Stimulated activated CD8-positive, alpha-beta memory T cell treated with anti-CD3 and anti-CD28 coated beads, Interleukin-12 subunit alpha, Interleukin-12 subunit beta, amount 100 ng/mL, for 4 hours (primary cell): ENCODE measurements around the gene EZR.
"Not testable (repeated sequence)": the region's sequence is repeated elsewhere in the genome, so short reads cannot be mapped to it uniquely, and the experiment has no call there.

Source experiments
- DNase-seq: peaks from one replicate; pipeline ENCODE4 v3.0.0-alpha.2; 2020; ENCODE audit warnings: low read depth

EZR gene

DNA sequence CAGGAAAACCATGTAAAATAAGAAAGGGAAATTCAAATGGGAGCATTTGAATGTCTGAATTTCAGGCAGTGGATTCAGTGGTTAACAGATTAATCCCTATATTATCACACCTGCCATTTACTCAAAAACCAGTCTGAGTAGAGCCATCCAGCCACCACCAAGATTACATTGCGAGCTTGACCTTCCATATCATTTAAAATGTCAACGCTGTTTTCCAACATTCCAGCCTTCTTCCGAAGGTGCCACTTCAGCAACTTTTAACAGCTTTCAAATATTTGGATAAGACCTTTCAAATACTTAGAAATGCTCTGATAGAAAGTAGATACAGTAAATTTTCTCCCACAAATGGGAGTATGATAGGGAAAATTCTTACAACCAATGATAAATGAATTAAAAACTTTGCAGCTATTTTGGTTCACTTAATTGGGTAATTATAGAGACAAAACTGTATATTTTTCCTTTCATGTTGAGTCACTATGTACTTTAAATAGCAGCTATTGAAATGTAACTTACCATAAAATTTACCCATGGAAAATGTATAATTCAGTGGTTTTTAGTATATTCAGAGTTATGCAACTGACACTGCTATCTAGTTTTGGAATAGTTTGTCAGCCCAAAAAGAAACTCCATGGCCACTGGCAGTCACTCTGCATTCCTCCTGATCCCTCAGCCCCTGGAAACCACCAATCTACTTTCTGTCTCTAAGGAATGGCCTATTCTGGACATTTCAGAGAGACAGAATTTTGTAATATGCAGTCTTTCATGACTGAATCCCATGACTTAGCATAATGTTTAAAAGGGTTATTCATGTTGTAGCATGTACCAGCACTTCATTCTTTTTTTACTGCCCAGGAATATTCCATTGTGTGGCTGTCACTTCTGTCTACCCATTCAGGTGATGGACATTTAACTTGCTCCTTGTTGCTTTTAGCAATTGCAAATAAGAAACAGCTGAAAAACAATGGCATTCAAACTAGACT, 21.5 kb downstream of the EZR start:
- no peak for DNase-seq

DNA sequence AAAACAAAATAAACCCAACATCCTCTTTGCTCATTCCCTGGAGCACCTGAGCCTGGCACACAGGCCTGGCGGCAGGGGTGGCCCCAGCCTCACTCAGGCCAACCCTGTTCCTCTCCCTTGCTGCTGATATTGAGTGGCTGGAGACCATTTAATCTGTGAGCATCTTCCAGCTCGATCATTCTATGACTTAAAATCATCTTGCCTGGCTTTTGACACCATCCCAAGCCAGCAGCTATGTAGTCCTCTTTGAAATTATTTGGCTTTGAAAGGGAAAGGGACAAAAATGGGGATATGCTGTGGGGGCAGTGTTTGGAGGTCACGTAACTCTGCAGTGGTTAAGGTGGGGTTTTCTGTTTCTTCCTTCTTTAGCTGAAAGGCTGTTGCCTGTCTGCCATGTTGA, 22.8 kb downstream of the EZR start:
- DNase-seq = no peak

- DNase-seq = no peak
Measured at GRCh38 chr6:158795516-158795915, 23.7 kb downstream of the EZR start.

DNA sequence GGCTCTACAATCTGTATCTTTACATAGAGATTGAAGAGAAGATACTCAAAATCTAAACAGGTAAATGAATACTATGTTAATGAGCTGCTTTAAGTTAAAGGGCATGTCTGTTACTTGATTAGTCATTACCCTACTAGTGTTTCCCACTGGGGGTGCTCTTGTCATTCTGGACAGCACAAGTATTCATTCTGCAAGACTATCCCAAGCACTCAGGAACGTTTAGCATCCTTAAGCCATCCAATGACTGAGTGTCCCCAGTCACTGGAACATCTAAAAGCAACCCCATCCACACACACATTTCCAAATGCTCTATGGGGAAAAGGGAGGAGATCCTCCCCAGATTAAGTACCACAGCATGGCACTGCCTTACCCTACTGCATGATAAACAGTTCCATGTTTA, 25.7 kb downstream of the EZR start:
- DNase-seq = no peak

DNA sequence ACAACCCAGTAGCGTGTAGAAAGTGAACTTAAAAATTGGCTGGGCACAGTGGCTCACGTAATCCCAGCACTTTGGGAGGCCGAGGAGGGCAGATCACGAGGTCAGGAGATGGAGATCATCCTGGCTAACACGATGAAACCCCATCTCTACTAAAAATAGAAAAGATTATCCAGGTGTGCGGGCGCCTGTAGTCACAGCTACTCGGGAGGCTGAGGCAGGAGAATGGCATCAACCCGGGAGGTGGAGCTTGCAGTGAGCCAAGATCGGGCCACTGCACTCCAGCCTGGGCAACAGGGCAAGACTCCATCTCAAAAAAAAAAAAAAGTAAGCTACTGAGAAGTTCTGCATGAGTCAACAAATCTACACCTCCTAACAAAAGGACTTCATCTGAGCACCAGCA, 26.7 kb downstream of the EZR start:
- not testable (repeated sequence) for DNase-seq

- DNase-seq = no peak
Measured at GRCh38 chr6:158791274-158791855, 27.8 kb downstream of the EZR start.

DNA sequence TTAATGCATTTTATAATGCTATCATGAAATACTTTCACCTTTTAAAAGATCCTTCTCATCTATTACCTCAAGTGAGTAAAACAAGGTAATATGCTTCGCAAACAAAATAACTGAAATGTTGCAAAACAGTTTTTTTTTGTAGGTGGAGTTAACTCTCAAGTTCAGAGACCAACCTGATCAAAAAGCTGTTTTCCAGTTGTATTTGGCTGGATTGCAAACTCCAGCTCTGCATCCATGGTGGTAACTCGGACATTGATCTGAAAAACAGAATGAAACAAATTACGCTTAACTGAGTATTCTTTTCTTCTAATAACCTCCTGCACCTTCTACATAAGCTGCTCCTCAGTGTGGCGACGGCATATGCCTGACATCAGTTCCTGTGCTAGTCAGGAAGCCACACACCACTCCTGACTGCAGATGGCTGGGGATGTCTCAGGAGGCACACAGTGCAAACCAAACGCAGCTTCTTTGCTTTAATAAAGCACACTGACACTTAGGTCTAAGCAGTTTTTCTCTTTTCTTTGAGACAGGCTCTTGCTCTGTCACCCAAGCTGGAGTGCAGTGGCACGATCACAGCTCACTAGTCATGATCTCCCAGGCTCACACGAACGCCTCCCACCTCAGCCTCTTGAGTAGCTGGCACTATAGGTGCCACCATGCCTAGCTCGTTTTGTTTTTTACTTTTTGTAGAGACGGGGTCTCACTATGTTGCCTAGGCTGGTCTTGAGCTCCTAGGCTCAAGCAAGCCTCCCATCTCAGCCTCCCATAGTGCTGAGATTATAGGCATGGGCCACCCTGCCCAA, 29.9 kb downstream of the EZR start:
- peak; percentile 24 for DNase-seq

DNA sequence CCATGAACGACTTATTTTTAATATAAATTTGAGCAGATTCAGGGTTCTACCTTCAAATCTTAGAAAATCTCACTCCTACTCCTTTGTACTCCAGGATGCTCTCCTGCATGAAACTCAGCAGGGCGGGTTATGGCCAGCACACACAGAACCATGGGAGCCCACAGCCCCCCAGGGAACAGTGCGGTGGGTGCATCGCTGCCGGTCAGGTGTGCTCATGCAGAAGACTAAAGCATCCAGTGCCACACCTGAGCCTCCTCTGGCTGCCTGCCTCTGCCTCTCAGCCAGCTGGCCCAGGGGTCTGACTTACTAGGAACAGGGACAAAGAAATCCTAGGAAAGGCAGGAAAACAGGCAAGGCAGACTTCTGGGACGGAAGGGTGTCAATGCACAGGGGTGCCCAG, 31.8 kb downstream of the EZR start:
- no peak for DNase-seq

DNA sequence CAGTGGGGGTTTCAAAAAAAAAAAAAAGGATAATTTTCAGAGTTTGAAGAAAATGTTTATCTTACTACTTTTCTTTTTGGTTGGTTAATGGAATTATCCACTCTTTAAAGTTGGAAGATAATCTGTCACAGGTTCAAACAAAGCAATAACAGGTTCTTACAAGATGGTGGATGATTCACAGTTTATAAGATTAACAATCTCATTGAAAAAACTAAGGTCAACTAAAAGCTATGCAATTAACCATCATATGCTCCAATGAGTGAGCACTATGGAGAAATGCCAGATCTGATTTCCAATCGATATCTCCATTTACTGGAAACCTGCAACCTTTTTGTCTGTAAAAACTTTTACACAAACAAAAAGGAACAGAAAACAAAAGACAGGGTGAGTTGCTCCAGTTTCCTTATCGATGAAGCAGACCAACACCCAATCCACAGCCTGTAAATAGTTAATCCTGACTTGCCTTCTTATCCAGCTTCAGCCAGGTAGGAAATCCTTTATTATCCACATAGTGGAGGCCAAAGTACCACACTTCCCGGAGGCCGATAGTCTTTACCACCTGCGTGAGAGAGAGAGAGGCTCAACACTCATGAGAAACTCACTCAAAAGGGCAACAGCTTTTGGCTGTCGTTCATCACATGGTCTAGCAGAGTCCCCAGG, 32.4 kb downstream of the EZR start:
- no peak for DNase-seq

- no peak for DNase-seq
Measured at GRCh38 chr6:158785036-158785435, 34.1 kb downstream of the EZR start.

DNA sequence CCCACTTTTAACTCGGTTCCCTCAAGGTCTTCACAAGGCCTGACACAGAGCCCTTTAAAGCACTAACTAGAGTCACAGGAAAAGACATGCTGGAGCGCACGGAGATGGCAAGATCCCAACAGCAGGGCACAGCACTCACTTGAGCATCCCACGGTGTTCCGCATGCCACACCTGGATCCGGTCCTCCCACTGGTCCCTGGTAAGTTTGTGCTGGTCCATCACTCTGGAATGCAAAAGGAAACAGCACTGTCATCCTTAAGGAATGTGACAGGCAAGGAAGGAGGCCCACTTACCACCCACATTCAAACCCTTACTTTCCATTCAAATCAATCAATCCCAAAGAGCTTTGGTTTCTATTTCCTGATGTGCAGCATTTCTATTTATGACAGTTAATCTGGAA, 34.7 kb downstream of the EZR start:
- DNase-seq = no peak

DNA sequence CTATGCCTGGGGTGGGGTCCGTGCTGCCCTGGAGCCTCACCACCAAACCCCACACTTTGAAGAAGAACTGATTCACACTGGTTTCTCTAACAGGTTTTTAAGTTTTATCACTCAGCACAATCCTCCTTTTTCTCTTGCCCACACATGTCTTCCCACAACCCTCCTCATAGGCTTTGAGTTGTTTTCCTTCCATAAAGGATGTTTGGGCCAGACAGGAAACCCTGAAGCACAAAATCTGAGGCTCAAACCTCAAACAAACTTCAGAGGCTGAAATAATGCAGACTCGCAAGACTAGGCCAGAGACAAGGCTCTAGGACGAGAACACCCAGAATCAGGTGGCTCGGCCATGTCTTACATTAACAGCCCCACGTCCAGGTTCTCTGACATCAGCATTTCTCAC, 35.3 kb downstream of the EZR start:
- DNase-seq = no peak

- no peak for DNase-seq
Measured at GRCh38 chr6:158783167-158783450, 36.1 kb downstream of the EZR start.

DNA sequence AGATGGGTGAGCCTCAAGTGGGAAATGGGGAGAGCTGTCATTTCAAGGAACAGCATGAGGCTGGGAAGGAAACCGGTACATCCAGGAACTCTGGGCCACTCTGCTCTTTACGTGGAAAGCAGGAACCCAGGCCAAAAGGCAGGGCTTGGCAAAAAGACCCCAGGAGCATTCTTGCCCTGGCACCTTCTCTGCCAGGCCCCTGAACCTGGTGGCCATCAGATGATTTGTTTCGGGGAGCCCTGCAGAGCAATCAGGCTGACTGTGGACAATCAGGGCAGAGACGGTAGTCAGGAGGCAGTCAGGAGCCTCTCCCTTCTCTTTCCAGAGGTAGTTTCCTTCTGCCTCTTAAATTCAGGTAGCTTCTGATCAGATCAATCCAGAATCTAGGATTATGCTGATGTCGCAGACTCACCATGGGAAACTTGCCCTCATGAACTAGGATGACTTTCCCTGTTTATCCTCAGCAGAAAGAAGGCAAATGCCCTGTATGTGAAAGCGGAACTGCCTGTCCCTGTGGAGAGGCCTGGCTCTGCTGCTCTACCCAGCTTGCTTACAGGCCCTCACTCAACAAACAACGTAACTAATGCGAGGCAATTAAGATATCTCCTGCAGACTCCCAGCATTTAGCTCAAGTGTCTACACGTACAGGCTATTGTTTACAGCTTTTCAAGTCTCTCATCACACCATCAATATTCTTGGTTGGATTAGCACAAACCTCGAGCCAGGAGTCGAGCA, 36.6 kb downstream of the EZR start:
- DNase-seq = no peak

GRCh38 chr6:158781692-158782373, 37.3 kb downstream of the EZR start:
- DNase-seq = no peak

GRCh38 chr6:158780988-158781691, 38.0 kb downstream of the EZR start:
- no peak for DNase-seq

DNA sequence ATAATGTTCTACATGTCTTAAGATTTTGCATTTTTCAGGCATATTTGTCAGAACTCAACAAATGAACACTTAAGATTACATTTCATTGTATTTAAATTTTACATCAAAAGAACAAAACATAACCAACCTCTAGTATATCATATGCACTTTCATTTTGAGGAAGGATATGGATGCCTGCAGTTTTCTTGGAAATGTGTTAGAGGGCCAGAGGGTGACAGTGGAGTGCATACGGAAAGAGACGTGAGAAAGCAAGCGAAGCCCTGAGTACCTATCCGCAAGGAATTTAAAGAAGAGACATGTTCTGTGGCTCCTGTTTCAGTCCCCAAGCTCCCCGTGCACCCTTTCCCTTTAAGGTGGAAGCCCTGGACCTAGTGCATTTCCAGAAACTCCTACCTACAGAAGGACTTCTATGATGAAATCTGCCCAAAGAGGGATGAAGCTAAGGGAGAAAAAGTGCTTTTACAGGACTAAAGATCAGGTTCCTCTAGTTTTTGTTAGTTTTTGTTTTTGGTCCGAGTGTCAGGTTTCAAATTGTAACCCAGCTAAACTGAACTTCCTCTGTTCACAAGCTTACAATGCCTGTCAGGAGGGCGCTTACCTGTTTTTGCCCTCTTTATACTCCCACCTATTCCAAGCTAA, 38.8 kb downstream of the EZR start:
- no peak for DNase-seq

DNA sequence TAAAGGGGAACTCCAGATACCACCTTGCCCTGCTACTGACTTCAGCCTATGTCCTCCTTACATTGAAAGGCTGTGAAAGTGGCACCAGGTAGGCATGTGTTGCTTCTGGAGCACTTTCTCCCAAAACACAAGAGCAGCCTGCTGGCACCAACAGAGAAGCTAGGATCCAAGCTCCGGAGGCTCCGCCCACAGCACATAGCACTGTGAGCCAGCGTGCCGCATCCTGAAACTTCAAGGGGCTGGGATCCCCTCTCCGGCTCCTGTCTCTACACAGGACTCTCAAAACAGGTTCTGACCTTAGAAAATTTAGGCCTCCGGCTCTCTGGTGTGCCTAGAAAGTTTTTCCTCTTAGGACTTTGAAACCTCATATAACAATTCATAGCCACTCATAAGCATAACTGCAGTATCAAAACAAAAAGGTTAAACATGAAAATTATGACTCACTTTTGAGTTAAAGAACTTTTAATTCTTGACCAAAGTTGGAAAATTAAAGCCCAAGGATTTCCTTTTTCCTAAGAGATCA, 41.1 kb downstream of the EZR start:
- DNase-seq = no peak

GRCh38 chr6:158777510-158777909, 41.7 kb downstream of the EZR start:
- no peak for DNase-seq

DNA sequence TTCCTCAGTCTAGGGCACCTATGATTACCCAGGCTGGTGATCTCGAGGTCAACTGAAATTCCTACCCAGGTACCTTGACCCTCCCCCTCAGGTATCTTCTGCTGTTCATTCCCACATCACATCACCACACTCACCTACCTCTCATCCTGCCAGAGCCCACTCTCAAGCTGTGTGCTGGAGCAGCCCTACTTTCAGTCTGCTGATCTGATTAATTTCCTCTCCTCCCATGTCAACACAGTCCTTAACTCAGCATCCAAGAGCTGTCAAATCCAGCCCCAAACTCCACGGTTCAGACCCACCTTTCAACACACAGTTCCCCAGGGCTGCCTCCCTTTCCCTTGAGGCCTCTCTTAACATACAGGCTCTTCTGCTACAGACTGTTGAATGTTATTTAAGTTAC, 42.4 kb downstream of the EZR start:
- no peak for DNase-seq
